IMR-90 (cell line): ENCODE data around the gene SKAP1. TPM values are rescaled to one million over a fixed set of nuclear protein-coding genes. Genes with fewer than 3 reads are reported as not detected.

Experiments
- ATAC-seq: fragments of 200-7000 bp; cut with Tn5 transposase; 2 replicates; pipeline ENCODE4 v1.9.1; 2020; ENCODE audit warnings: low read depth, mild to moderate bottlenecking, moderate library complexity
- BruUV-seq: library from RNA; stranded (reverse); fragments of 400-500 nt; replicated peaks from 2 replicates; lab custom pipeline; 2021; lab: Mats Ljungman, UMichigan
- CTCF ChIA-PET: fragments of 300-600 bp; formaldehyde crosslinking; extraction: SDS; loops from one replicate; lab custom pipeline; 2021; ENCODE audit warnings: antibody characterized with exemption; lab: Yijun Ruan, JAX
- POLR2A ChIA-PET: fragments of 300-600 bp; sonication (Branson Sonifier 250); formaldehyde crosslinking; loops from one replicate; lab custom pipeline; 2022; ENCODE audit warnings: antibody characterized with exemption; ENCODE audit not compliant: unreplicated experiment; lab: Charles Lee
- DNase-seq: peaks from one replicate; pipeline ENCODE4 v3.0.0; 2013
- H2AFZ ChIP-seq: replicated peaks from 2 replicates; pipeline ENCODE3; 2013; ENCODE audit warnings: low read length, mild to moderate bottlenecking; ENCODE audit not compliant: poor library complexity
- H2AK5ac ChIP-seq: 2 replicates; pipeline ENCODE4 v1.6.1; 2013; ENCODE audit warnings: low read depth, low read length, inconsistent platforms
- H2AK9ac ChIP-seq: replicated peaks from 2 replicates; pipeline ENCODE3; 2013; ENCODE audit warnings: mild to moderate bottlenecking, low read depth, low read length, moderate library complexity; ENCODE audit not compliant: poor library complexity
- H2BK120ac ChIP-seq: 2 replicates; pipeline ENCODE4 v1.6.1; 2013; ENCODE audit warnings: low read depth, low read length, inconsistent platforms
- H2BK15ac ChIP-seq: 3 replicates; pipeline ENCODE4 v1.6.1; 2013; ENCODE audit warnings: low read depth, low read length, inconsistent platforms
- H2BK20ac ChIP-seq: 2 replicates; pipeline ENCODE4 v1.6.1; 2013; ENCODE audit warnings: low read depth, mild to moderate bottlenecking, inconsistent platforms, low read length, moderate library complexity
- H2BK5ac ChIP-seq: 2 replicates; pipeline ENCODE4 v1.6.1; 2013; ENCODE audit warnings: mild to moderate bottlenecking, low read depth, low read length, inconsistent platforms; ENCODE audit not compliant: poor library complexity, severe bottlenecking
- H3K14ac ChIP-seq: replicated peaks from 2 replicates; pipeline ENCODE4 v1.6.1; 2013; ENCODE audit warnings: low read depth, low read length, inconsistent platforms
- H3K18ac ChIP-seq: 2 replicates; pipeline ENCODE4 v1.6.1; 2013; ENCODE audit warnings: low read depth, low read length, control low read depth
- H3K23ac ChIP-seq: 2 replicates; pipeline ENCODE4 v1.6.1; 2013; ENCODE audit warnings: low read depth, low read length, inconsistent platforms
- H3K27ac ChIP-seq: 2 replicates; pipeline ENCODE4 v1.5.1; 2013; ENCODE audit warnings: mild to moderate bottlenecking, control low read depth, low read length; ENCODE audit not compliant: insufficient read depth
- H3K27me3 ChIP-seq: 2 replicates; pipeline ENCODE4 v1.6.1; 2013; ENCODE audit warnings: low read length; ENCODE audit not compliant: control insufficient read depth, insufficient read depth
- H3K36me3 ChIP-seq: 2 replicates; pipeline ENCODE4 v1.6.1; 2013; ENCODE audit warnings: low read length, mixed read lengths; ENCODE audit not compliant: control insufficient read depth, insufficient read depth
- H3K4ac ChIP-seq: 2 replicates; pipeline ENCODE4 v1.6.1; 2013; ENCODE audit warnings: low read depth, low read length, inconsistent platforms
- H3K4me1 ChIP-seq: 2 replicates; pipeline ENCODE4 v1.6.1; 2013; ENCODE audit warnings: low read length, mixed read lengths; ENCODE audit not compliant: control insufficient read depth, insufficient read depth
- H3K4me2 ChIP-seq: 2 replicates; pipeline ENCODE4 v1.6.1; 2013; ENCODE audit warnings: low read depth, mild to moderate bottlenecking, control low read depth, low read length, moderate library complexity
- H3K4me3 ChIP-seq: 2 replicates; pipeline ENCODE4 v1.5.1; 2013; ENCODE audit warnings: low read depth, mild to moderate bottlenecking, control low read depth, low read length, moderate library complexity; ENCODE audit not compliant: insufficient read depth
- H3K56ac ChIP-seq: 2 replicates; pipeline ENCODE4 v1.6.1; 2013; ENCODE audit warnings: low read length, inconsistent platforms; ENCODE audit not compliant: insufficient read depth; ENCODE audit errors: extremely low read depth
- H3K79me1 ChIP-seq, 2 experiments: 2 replicates each; pipeline ENCODE4 v1.6.1; 2013; ENCODE audit warnings: low read length in 2 of 2, inconsistent platforms in 1 of 2, low read depth in 1 of 2
- H3K9ac ChIP-seq: 2 replicates; pipeline ENCODE4 v1.6.1; 2013; ENCODE audit warnings: low read depth, low read length, control low read depth
- H3K9me1 ChIP-seq: 2 replicates; pipeline ENCODE4 v1.6.1; 2013; ENCODE audit warnings: low read length, inconsistent platforms; ENCODE audit not compliant: insufficient read depth
- H3K9me3 ChIP-seq: 2 replicates; pipeline ENCODE4 v1.6.1; 2013; ENCODE audit warnings: low read length; ENCODE audit not compliant: control insufficient read depth, insufficient read depth
- H4K20me1 ChIP-seq: 2 replicates; pipeline ENCODE4 v1.6.1; 2013; ENCODE audit warnings: low read length, inconsistent platforms; ENCODE audit not compliant: insufficient read depth
- H4K5ac ChIP-seq: 2 replicates; pipeline ENCODE4 v1.6.1; 2013; ENCODE audit warnings: mild to moderate bottlenecking, low read depth, low read length, control low read depth
- H4K8ac ChIP-seq, 2 experiments: 2 replicates each; pipeline ENCODE4 v1.6.1; 2013; ENCODE audit warnings: low read depth in 2 of 2, low read length in 2 of 2, control low read depth in 1 of 2, inconsistent platforms in 1 of 2
- H4K91ac ChIP-seq: 2 replicates; pipeline ENCODE4 v1.6.1; 2013; ENCODE audit warnings: low read depth, low read length, inconsistent platforms; ENCODE audit not compliant: insufficient read depth
- BHLHE40 ChIP-seq: fragments of 150-350 bp; IDR thresholded peaks from 2 replicates; pipeline ENCODE4 v1.6.1; 2016; ENCODE audit warnings: mild to moderate bottlenecking, low read depth, low read length
- CEBPB ChIP-seq: IDR thresholded peaks from 2 replicates; pipeline ENCODE4 v1.6.1; 2012; ENCODE audit warnings: low read depth, low read length, improper control_type of control experiment
- CTCF ChIP-seq: conservative IDR thresholded peaks from 2 replicates; pipeline ENCODE4 v1.5.1; 2012; ENCODE audit warnings: mild to moderate bottlenecking, low read depth, low read length, improper control_type of control experiment
- ELK1 ChIP-seq: fragments of 150-350 bp; IDR thresholded peaks from 2 replicates; pipeline ENCODE4 v1.6.1; 2016; ENCODE audit warnings: low read depth, mild to moderate bottlenecking, low read length, moderate library complexity, borderline replicate concordance
- MXI1 ChIP-seq: IDR thresholded peaks from 2 replicates; pipeline ENCODE4 v1.6.1; 2012; ENCODE audit warnings: low read depth, mild to moderate bottlenecking, low read length, moderate library complexity, borderline replicate concordance
- RAD21 ChIP-seq: IDR thresholded peaks from 2 replicates; pipeline ENCODE4 v1.6.1; 2012; ENCODE audit warnings: low read length, improper control_type of control experiment
- RCOR1 ChIP-seq: IDR thresholded peaks from 2 replicates; pipeline ENCODE4 v1.6.1; 2012; ENCODE audit warnings: mild to moderate bottlenecking, low read length, improper control_type of control experiment; ENCODE audit not compliant: insufficient replicate concordance
- RFX5 ChIP-seq: IDR thresholded peaks from 2 replicates; pipeline ENCODE4 v1.8.0; 2012; ENCODE audit warnings: low read depth, mild to moderate bottlenecking, low read length, moderate library complexity
- SMC3 ChIP-seq: fragments of 150-350 bp; IDR thresholded peaks from 2 replicates; pipeline ENCODE4 v1.6.1; 2016; ENCODE audit warnings: low read depth, mild to moderate bottlenecking, antibody characterized with exemption, low read length, moderate library complexity
- USF2 ChIP-seq: fragments of 150-350 bp; IDR thresholded peaks from 2 replicates; pipeline ENCODE4 v1.6.1; 2017; ENCODE audit warnings: mild to moderate bottlenecking, antibody characterized with exemption, low read length, low read depth
- WGBS, 2 experiments: methylation state at CpG; one replicate each; pipeline versions ENCODE4 v1.1.5 to v1.1.7; 2013; ENCODE audit warnings: missing lambda C conversion rate in 2 of 2; ENCODE audit not compliant: insufficient read length in 1 of 2; ENCODE audit errors: extremely low coverage in 2 of 2; 5-methylcytosine and 5-hydroxymethylcytosine counted together
- dilution Hi-C: fragments of 300-500 bp; cut with HindIII; formaldehyde crosslinking; loops from one replicate; pipeline ENCODE4 v1.14.3; 2018; ENCODE audit warnings: low sequenced_read_pairs; ENCODE audit not compliant: unreplicated experiment
- in situ Hi-C: fragments of 300-500 bp; cut with MboI; formaldehyde crosslinking; loops from 3 replicates; pipeline ENCODE4 v1.14.3; 2019; ENCODE audit warnings: low sequenced_read_pairs, inconsistent platforms, mixed read lengths
- intact Hi-C: fragments of 100-400 bp; cut with micrococcal nuclease; formaldehyde crosslinking; loops from 2 replicates; pipeline ENCODE4 v1.10.0; 2022
- polyA plus RNA-seq, 3 experiments: library from polyadenylated mRNA; depleted of rRNA; stranded (reverse); fragments of >200 nt; gene quantifications; 2 replicates each; pipeline ENCODE4 v1.2.3, GENCODE V29; 2012; ENCODE audit warnings: low replicate concordance in 1 of 3
- total RNA-seq: library from RNA; depleted of rRNA; stranded (reverse); fragments of >200 nt; gene quantifications from 2 replicates; pipeline ENCODE4 v1.2.3, GENCODE V29; 2012

Gene SKAP1
- total and polyA plus RNA-seq, 2 of the 4 experiments (the other 2 are of a cell fraction): not detected

GRCh38 chr17:48149787-48150463 is 280.1 kb downstream of the SKAP1 start:
- no peak overlapping the region for H3K23ac ChIP-seq
- no peak overlapping the region for H2AK9ac ChIP-seq
- H2BK5ac ChIP-seq: no peak overlapping the region
- no peaks in the 10 kb centered on the region for H3K9me1 ChIP-seq
- H3K4me1 ChIP-seq: no peaks in the 10 kb centered on the region
- intact Hi-C loops: no loop called here
- no peaks in the 10 kb centered on the region; the same call in 1 of the 2 replicates for H3K9me3 ChIP-seq
- peaks cover 80% of the 10 kb centered on the region for H3K27me3 ChIP-seq
- WGBS, 2 experiments: no CpG with 5 or more reads among the region's 4 CpGs
- no peak for DNase-seq
- no peak overlapping the region for H2BK120ac ChIP-seq
- BruUV-seq: no TSS peak
- no peak overlapping the region for H4K5ac ChIP-seq
- H3K56ac ChIP-seq: no peak overlapping the region
- no peak overlapping the region for H2AK5ac ChIP-seq
- H4K8ac ChIP-seq: no peak overlapping the region
- TF ChIP-seq MXI1 (no peak), RCOR1 (no peak), CTCF (no peak), BHLHE40 (no peak), ELK1 (no peak), CEBPB (no peak), RAD21 (no peak), USF2 (no peak), RFX5 (no peak), SMC3 (no peak)
- ChIA-PET POLR2A (no interaction called here), CTCF (interaction anchor here (1.1 kb wide), 1 partner anchor 16 kb away, joined by 3 read pairs; no protein-coding TSS in a partner anchor)
- no peak overlapping the region for H3K27ac ChIP-seq
- no peak overlapping the region for H3K9ac ChIP-seq
- 0 out of 2 replicates have a peak, but pooled peaks cover 3% of the 10 kb centered on the region for H4K20me1 ChIP-seq
- H3K36me3 ChIP-seq: no peaks in the 10 kb centered on the region
- no peak overlapping the region for H2AFZ ChIP-seq
- no peaks in the 10 kb centered on the region for H3K79me1 ChIP-seq
- no peak for ATAC-seq
- no peak overlapping the region for H2BK15ac ChIP-seq
- no peak overlapping the region for H4K91ac ChIP-seq
- in situ Hi-C loops: no loop called here
- H3K4me2 ChIP-seq: no peak overlapping the region
- no peak overlapping the region for H2BK20ac ChIP-seq
- dilution Hi-C loops: no loop called here
- H3K4ac ChIP-seq: no peak overlapping the region
- no peak overlapping the region for H3K4me3 ChIP-seq
- H3K18ac ChIP-seq: no peak overlapping the region
- H3K14ac ChIP-seq: no peak overlapping the region
